ENCODE measurements around the gene S100A1. TPM values are rescaled to one million over a fixed set of nuclear protein-coding genes. Genes with fewer than 3 reads are reported as not detected.

The S100A1 gene
- total RNA-seq, 4 donors from 2014 or later: 3.7 to 4.4 TPM; not detected in 2

GRCh38 chr1:153673511-153673910 is 45.3 kb downstream of the S100A1 start:
- Histone ChIP-seq H3K4me3 (no peak overlapping the region), H3K4me1 (peaks cover 20 to 39% (median 23%) of the 10 kb centered on the region in 4 donors), H3K27me3 (peaks cover 16% of the 10 kb centered on the region), H3K9me3 (no peaks in the 10 kb centered on the region), H3K36me3 (peaks cover 0 to 9% (median under 1%) of the 10 kb centered on the region in 4 donors), H3K27ac (no peak overlapping the region)
- 98% methylated on average over 2 of the region's 2 CpGs; no CpG with 5 or more reads in 1 of the 2 donors for WGBS, 2 donors (ENCODE audit: low coverage in 1 of 2)
- in situ Hi-C loops (cut with MboI; ENCODE audit: low pct_ligation_motif_present in 1 of 4, low pct_unique_long_range_greater_than_20kb in 1 of 4, low sequenced_read_pairs in 3 of 4) (loop anchor here in 3 of 4 donors (10.0 to 25.0 kb wide), 5 partner anchors 71 to 314 kb away; partner anchors contain the start of genes RAB13 (in 2 of the 3), CREB3L4 (in 1 of the 3), CRTC2 (in 1 of the 3) and JTB (in 1 of the 3)), intact Hi-C loops (cut with DNase I; ENCODE audit: low total_unique reads) (loop anchor here (10.0 kb wide), 1 partner anchor 311 kb away; the partner anchor contains the start of gene RAB13)
- TF ChIP-seq EP300 (IDR thresholded peaks at IDR 0.05; ENCODE audit: low read depth): no peak
- TF ChIP-seq POLR2A (IDR thresholded peaks at IDR 0.05): no peak
- DNase-seq: no peak

- Histone ChIP-seq H3K27me3 (peaks cover 49% of the 10 kb centered on the region), H3K27ac (peak overlapping the region; percentile 12 to 64 (median 39)), H3K9me3 (no peaks in the 10 kb centered on the region), H3K4me3 (peak overlapping the region in 3 of 4 donors; percentile 16 to 53 (median 44)), H3K4me1 (peaks cover 10 to 27% (median 20%) of the 10 kb centered on the region in 4 donors), H3K36me3 (no peaks in the 10 kb centered on the region)
- TF ChIP-seq POLR2A (IDR thresholded peaks at IDR 0.05) (no peak), CTCF (IDR thresholded peaks at IDR 0.05) (peak; percentile 73 to 86 (median 84)), POLR2AphosphoS5 (IDR thresholded peaks at IDR 0.05) (no peak), EP300 (IDR thresholded peaks at IDR 0.05; ENCODE audit: low read depth) (no peak)
- peak; percentile 54 for DNase-seq
- in situ Hi-C loops (cut with MboI; ENCODE audit: low pct_ligation_motif_present in 1 of 4, low pct_unique_long_range_greater_than_20kb in 1 of 4, low sequenced_read_pairs in 3 of 4) (loop anchor here in 3 of 4 donors (10.0 to 25.0 kb wide), 4 partner anchors 67 to 309 kb away; partner anchors contain the start of genes RAB13 (in 2 of the 3), JTB (in 1 of the 3), RPS27 (in 1 of the 3) and SLC27A3 (in 1 of the 3)), intact Hi-C loops (cut with DNase I; ENCODE audit: low total_unique reads) (loop anchor here (1.0 to 10.0 kb wide), 3 partner anchors 71 to 307 kb away; partner anchors contain the start of gene RAB13)
- WGBS, 2 donors (ENCODE audit: low coverage in 1 of 2): 0 to 6% methylated on average over 1 to 29 of the region's 29 CpGs
These were observed 49.7 kb downstream of the S100A1 start for GRCh38 chr1:153677718-153678518.

GRCh38 chr1:153678519-153679336 is 50.5 kb downstream of the S100A1 start, which contains the start of gene NPR1:
NPR1 (plus strand) TSS chr1:153678688; CDS start chr1:153679109, 421 bp downstream.
- peak within 1 kb of the TSS; percentile 16 to 53 (median 43) for H3K4me3 ChIP-seq
- DNase-seq: peak; percentile 33
- 1% methylated on average over 41 of the region's 78 CpGs; no CpG with 5 or more reads in 1 of the 2 donors for WGBS, 2 donors (ENCODE audit: low coverage in 1 of 2)
- H3K9me3 ChIP-seq: no peaks in the 10 kb centered on the region
- H3K27me3 ChIP-seq: peaks cover 49% of the 10 kb centered on the region
- intact Hi-C loops (cut with DNase I; ENCODE audit: low total_unique reads): loop anchor here (1.0 to 10.0 kb wide), 3 partner anchors 70 to 306 kb away; partner anchors contain the start of gene RAB13
- peak within 1 kb of the TSS; percentile 15 to 64 (median 39) for H3K27ac ChIP-seq
- peaks cover 10 to 27% (median 20%) of the 10 kb centered on the region in 4 donors for H3K4me1 ChIP-seq
- TF ChIP-seq POLR2AphosphoS5 (IDR thresholded peaks at IDR 0.05) (no peak), POLR2A (IDR thresholded peaks at IDR 0.05) (no peak), EP300 (IDR thresholded peaks at IDR 0.05; ENCODE audit: low read depth) (no peak), CTCF (IDR thresholded peaks at IDR 0.05) (no peak)
- in situ Hi-C loops (cut with MboI; ENCODE audit: low pct_ligation_motif_present in 1 of 4, low pct_unique_long_range_greater_than_20kb in 1 of 4, low sequenced_read_pairs in 3 of 4): loop anchor here in 3 of 4 donors (10.0 to 25.0 kb wide), 4 partner anchors 66 to 309 kb away; partner anchors contain the start of genes RAB13 (in 2 of the 3), JTB (in 1 of the 3), RPS27 (in 1 of the 3) and SLC27A3 (in 1 of the 3)
- H3K36me3 ChIP-seq: no peaks in the 10 kb centered on the region
